Measurements from ENCODE around the gene NRAS.

The NRAS gene

DNA sequence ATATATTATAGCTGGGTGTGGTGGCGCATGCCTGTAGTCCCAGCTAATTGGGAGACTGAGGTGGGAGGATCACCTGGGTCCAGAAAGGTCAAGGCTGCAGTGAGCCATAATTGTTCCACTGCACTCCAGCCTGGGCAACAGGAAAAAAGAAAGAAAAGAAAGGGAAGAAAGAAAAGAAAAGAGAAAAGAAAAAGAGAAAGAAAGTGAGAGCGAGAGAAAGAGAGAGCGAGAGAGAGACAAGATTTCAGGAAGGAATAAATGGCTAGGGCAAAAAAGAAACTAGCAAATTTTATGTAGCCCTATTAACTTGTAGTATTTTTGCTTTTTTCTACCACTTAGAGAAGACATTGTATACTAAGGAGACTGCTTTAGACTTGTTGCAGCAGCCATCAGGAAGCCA lies 6.2 kb downstream of the NRAS start:
- TF ChIP-seq, protein P1, sequence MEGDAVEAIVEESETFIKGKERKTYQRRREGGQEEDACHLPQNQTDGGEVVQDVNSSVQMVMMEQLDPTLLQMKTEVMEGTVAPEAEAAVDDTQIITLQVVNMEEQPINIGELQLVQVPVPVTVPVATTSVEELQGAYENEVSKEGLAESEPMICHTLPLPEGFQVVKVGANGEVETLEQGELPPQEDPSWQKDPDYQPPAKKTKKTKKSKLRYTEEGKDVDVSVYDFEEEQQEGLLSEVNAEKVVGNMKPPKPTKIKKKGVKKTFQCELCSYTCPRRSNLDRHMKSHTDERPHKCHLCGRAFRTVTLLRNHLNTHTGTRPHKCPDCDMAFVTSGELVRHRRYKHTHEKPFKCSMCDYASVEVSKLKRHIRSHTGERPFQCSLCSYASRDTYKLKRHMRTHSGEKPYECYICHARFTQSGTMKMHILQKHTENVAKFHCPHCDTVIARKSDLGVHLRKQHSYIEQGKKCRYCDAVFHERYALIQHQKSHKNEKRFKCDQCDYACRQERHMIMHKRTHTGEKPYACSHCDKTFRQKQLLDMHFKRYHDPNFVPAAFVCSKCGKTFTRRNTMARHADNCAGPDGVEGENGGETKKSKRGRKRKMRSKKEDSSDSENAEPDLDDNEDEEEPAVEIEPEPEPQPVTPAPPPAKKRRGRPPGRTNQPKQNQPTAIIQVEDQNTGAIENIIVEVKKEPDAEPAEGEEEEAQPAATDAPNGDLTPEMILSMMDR (IDR thresholded peaks at IDR 0.05; ENCODE audit: insufficient read depth, low read depth, low read length, missing control alignments) = no peak

GRCh38 chr1:114707604-114708003 lies 9.0 kb downstream of the NRAS start:
- no peak overlapping the region for H3K4me3 ChIP-seq (ENCODE audit: low read length)
- no peak for DNase-seq (ENCODE audit: low read depth)
- TF ChIP-seq, protein P1 (IDR thresholded peaks at IDR 0.05; ENCODE audit: insufficient read depth, low read depth, low read length, missing control alignments) = no peak

More for the DNA sequence above, 6.2 kb downstream of the NRAS start:
- DNase-seq (ENCODE audit: low read depth) = no peak
- H3K4me3 ChIP-seq (ENCODE audit: low read length) = no peak overlapping the region

DNA sequence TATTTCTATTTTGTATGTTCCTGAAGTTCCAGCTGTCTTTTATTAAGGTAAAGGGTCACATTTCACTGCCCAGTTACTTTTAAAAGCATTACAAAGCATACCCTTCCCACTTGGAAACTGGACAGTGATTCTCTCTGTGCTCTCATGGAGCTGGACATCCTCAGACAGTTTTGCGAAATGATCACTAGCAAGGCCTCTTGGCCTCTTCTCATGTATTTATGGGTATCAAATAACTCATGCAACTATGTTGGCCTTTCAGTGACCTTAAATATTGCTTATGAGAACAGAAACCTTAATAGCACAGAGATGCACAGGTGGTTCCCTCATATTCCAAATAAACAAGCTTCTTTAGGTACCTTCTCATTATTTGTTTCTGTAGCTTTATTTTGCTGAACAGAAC lies 13.3 kb downstream of the NRAS start:
- TF ChIP-seq, protein P1 (IDR thresholded peaks at IDR 0.05; ENCODE audit: insufficient read depth, low read depth, low read length, missing control alignments) = no peak
- H3K4me3 ChIP-seq (ENCODE audit: low read length) = no peak overlapping the region
- no peak for DNase-seq (ENCODE audit: low read depth)

DNA sequence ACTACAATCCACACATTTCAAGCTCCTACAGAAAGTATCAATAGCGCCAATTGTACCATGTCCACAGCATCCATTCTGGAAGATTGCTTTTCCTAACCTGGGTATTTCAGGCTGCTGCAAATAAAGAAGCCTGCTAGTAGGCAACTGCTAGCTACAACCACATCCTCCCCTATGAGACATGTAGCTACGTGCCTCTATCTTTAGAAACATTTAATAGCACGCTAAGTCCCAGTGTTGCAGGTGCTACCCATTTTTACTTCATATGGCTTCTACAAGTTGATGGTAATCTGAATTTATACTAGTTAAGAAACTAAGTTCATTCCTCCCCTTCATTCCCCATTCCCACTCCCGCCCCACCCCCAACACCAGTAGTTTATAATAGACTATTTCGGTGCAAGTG lies 13.8 kb downstream of the NRAS start:
- TF ChIP-seq, protein P1 (IDR thresholded peaks at IDR 0.05; ENCODE audit: insufficient read depth, low read depth, low read length, missing control alignments) = no peak
- no peak overlapping the region for H3K4me3 ChIP-seq (ENCODE audit: low read length)
- DNase-seq (ENCODE audit: low read depth) = peak; percentile 48

GRCh38 chr1:114701931-114702330 lies 14.6 kb downstream of the NRAS start:
- H3K4me3 ChIP-seq (ENCODE audit: low read length) = no peak overlapping the region
- no peak for DNase-seq (ENCODE audit: low read depth)
- TF ChIP-seq, protein P1 (IDR thresholded peaks at IDR 0.05; ENCODE audit: insufficient read depth, low read depth, low read length, missing control alignments) = no peak

DNA sequence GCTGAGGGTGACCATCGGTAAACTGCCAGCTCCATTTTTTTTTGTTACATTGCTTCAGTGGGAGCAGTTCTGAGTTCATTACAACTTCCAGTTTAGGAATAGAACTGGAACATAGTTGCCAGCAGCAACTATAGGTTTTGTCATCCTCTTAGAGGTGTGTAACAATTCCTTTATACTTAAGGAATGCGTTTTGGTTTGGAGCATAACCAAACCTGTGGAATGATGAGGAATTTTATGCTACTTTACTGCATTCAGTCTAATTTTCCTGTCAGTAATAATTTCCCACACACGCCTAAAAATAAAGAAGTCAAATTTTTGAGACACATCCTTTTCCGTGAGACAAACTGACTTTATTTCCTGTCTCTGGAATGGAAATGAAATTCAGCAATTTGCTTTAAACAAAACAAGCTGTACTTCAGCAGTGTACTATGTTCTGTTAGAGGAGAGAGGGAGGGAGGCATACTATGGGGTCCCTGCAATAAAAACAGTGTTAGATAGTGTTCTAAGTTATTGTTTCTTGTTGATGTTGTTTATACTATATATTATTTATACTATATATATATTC lies 16.5 kb downstream of the NRAS start:
- TF ChIP-seq, protein P1 (IDR thresholded peaks at IDR 0.05; ENCODE audit: insufficient read depth, low read depth, low read length, missing control alignments) = no peak
- no peak overlapping the region for H3K4me3 ChIP-seq (ENCODE audit: low read length)
- DNase-seq (ENCODE audit: low read depth) = no peak

- H3K4me3 ChIP-seq (ENCODE audit: low read length) = no peak overlapping the region
- TF ChIP-seq, protein P1 (IDR thresholded peaks at IDR 0.05; ENCODE audit: insufficient read depth, low read depth, low read length, missing control alignments) = no peak
- no peak for DNase-seq (ENCODE audit: low read depth)
Observed at GRCh38 chr1:114696810-114697209, 19.8 kb downstream of the NRAS start.

All from epithelial cell of esophagus (primary cell).